GM13976 (cell line): ENCODE measurements around the gene WRAP73.

ENCODE experiments used
- DNase-seq: peaks from one replicate; pipeline ENCODE4 v3.0.0; 2012; ENCODE audit warnings: low spot score
- in situ Hi-C: fragments of 300-500 bp; cut with MboI; formaldehyde crosslinking; loops from one replicate; pipeline ENCODE4 v1.12.0; 2022; ENCODE audit warnings: low sequenced_read_pairs, mixed read lengths, inconsistent platforms; ENCODE audit not compliant: unreplicated experiment
- TF ChIP-seq, protein P1 (sequence below): IDR thresholded peaks from 2 replicates; pipeline ENCODE4 v1.5.1; 2012; ENCODE audit warnings: borderline replicate concordance, mild to moderate bottlenecking; ENCODE audit not compliant: insufficient read depth; ENCODE audit errors: extremely low read depth, missing control alignments, control extremely low read depth

Gene WRAP73

DNA sequence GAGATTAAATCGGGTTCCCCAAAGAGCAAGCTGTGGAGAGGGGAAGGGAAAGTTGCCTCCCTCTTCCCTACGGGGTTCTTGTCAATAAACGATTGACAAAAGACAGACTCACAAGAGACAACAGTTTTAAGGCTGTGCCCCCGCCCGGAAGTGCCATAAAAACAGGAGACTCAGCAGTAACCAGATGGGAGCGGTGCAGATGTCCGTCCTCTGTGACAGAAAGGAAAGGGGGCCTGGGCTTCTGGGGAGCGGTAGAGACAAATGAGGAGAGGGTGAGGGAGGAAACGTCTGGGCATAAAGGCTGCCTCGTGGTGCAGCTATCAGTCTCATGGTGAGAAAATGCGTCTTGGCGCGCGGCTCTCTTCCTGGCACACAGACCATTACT lies 8.3 kb upstream of the WRAP73 start:
- no peak for DNase-seq
- TF ChIP-seq, protein P1, sequence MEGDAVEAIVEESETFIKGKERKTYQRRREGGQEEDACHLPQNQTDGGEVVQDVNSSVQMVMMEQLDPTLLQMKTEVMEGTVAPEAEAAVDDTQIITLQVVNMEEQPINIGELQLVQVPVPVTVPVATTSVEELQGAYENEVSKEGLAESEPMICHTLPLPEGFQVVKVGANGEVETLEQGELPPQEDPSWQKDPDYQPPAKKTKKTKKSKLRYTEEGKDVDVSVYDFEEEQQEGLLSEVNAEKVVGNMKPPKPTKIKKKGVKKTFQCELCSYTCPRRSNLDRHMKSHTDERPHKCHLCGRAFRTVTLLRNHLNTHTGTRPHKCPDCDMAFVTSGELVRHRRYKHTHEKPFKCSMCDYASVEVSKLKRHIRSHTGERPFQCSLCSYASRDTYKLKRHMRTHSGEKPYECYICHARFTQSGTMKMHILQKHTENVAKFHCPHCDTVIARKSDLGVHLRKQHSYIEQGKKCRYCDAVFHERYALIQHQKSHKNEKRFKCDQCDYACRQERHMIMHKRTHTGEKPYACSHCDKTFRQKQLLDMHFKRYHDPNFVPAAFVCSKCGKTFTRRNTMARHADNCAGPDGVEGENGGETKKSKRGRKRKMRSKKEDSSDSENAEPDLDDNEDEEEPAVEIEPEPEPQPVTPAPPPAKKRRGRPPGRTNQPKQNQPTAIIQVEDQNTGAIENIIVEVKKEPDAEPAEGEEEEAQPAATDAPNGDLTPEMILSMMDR: no peak
- in situ Hi-C loops: no loop called here

DNA sequence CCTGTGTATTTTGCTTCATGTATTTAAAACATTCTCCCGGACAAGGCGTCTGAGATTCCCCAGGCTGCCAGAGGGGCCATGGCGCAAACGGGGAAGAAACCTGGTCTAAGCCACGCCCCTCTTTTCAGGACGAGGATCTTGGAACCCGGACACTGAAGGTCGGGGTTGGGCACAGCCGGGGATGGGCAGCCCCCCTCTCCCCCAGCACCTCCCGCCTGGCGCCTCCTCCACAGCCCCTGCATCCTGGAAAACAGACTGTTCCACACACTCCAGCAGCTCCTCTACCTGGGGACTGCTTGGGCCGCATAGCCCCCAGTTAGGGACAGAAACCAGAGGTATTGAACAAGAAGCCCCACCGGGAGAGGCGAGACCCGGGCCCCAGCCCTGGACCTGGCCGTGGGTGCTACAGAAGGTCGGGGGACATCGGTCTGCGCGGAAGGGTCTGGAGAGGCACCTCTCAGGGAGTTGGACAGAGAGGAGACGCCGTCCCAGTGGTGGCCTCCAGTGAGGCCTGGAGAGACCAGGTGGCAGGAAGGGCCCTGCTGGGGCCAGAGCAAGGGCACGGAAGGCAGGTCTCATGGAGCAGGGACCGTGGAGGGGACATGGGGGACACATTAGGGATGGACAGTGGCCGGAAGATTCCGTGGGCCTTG lies 7.8 kb upstream of the WRAP73 start:
- in situ Hi-C loops: no loop called here
- no peak for DNase-seq
- TF ChIP-seq, protein P1: no peak

DNA sequence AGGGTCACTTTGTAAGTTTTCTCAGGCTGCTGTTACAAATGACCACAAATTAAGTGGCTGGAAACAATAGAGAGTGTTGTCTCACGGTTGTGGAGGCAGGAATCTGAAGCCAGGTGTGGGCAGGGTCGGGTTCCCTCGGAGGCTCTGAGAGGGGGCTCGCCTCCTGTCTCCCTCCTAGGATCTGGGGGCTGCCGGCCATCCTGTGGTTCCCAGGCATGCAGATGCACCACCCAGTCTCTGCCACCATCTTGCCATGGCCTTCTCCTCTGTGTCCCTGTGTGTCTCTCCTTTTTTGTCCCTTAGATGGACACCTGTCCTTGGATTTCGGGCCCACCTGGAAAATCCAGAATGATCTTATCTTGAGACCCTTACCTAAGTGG lies 7.2 kb upstream of the WRAP73 start:
- TF ChIP-seq, protein P1: no peak
- in situ Hi-C loops: no loop called here
- DNase-seq: no peak

DNA sequence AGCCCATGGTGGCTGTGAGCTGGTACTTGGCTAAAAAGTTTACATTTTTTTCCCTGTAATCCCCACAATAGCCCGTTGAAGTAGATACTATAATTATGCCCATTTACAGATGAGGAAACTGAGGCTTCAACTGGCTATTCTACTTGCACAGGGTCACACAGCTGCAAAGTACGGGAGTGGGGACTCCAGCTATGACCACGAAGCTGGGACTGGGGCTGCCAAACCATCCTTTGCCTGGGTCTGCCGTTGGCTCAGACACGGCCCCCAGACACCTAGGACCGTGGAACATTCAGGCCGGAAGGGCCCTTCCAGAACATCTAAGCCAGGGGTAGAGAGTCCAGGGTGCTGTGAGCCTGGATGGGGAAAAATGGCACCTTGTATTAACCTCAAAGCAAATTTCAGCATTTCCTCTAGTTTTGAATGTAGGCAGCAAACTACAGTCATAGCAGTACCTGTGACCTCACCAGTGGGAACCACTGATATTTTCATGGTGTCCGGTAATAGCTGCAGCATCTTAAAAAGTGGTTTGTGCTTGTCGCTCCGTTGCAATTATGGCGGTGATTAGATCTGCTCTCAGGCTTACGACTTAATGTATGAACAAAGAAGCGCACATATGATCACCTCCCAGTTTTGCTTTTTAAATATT lies 6.7 kb upstream of the WRAP73 start:
- TF ChIP-seq, protein P1: no peak
- DNase-seq: peak; percentile 89
- in situ Hi-C loops: no loop called here

DNA sequence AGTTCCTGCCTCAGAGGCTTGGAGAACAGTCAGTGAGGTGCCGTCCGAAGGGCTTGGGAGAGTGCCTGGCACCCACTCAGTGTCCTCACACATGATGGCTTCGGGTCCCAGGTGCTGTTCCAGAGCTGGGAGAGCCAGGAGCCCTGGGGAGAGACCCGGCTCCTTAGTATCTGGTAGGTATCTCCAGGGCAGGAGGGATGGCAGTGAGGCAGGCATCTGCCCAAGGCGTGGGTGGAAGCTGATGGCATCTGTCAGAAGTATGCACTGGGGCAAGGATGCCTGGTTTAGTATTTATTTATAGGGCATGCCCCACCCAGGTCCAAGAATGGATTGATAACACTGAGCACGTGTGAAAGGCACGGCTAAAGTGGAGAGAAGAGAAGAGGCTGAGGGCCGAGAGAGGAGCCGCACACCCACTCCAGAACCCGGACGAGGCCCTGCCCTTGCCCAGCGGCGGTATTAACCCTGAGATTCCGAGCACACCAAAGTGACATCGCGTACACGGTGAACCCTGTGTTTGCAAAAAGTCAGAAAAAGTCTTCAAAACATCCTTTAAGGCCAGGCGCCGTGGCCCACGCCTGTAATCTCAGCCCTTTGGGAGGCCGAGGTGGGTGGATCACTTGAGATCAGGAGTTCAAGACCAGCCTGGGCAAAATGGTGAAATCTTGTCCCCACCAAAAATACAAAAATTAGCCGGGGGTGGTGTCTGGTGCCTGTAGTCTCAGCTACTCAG lies 4.8 kb upstream of the WRAP73 start:
- in situ Hi-C loops: no loop called here
- no peak for DNase-seq
- TF ChIP-seq, protein P1: no peak

DNA sequence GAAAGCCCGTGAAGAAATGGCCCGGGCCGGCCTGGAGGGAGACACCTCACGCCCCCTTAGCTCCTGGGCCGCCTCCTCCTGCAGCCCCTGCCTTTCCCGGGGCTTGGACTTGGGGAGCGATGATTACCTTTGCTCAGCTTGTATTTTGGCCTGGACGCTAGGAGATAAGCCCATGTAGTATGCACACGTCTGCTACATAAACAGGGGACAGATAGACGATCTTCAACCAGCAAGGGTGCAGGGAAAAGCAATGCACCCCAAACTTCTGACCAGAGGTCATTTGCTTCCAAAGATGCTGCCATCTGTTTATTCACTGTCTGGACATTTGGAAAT lies 3.3 kb upstream of the WRAP73 start:
- TF ChIP-seq, protein P1: no peak
- DNase-seq: no peak
- in situ Hi-C loops: no loop called here
